Astrocyte of the spinal cord (primary cell): Measurements from ENCODE around the gene ATG7.

Experiments
- DNase-seq: peaks from one replicate; pipeline ENCODE4 v3.0.0; 2011; ENCODE audit warnings: low read depth, low spot score
- H3K4me3 ChIP-seq: 2 replicates; pipeline ENCODE4 v1.5.1; 2011; ENCODE audit warnings: low read depth, mild to moderate bottlenecking, low read length, moderate library complexity
- CTCF ChIP-seq: IDR thresholded peaks from 2 replicates; pipeline ENCODE4 v1.5.1; 2012; ENCODE audit warnings: low read depth, mild to moderate bottlenecking, low read length, inconsistent platforms
- in situ Hi-C: cut with HindIII; loops from 2 replicates; pipeline ENCODE4 v1.10.0; 2017; ENCODE audit warnings: low sequenced_read_pairs

The ATG7 gene

GRCh38 chr3:11581237-11582190 is 309.3 kb downstream of the ATG7 start:
- DNase-seq = no peak

GRCh38 chr3:11582191-11582968 is 310.2 kb downstream of the ATG7 start:
- H3K4me3 ChIP-seq = peak overlapping the region; percentile 12
- in situ Hi-C loops = no loop called here
- TF ChIP-seq CTCF = no peak
- DNase-seq = peak; percentile 94

More at GRCh38 chr3:11581237-11582190, 309.3 kb downstream of the ATG7 start:
- TF ChIP-seq CTCF = no peak
- in situ Hi-C loops = no loop called here
- H3K4me3 ChIP-seq = peak overlapping the region; percentile 12

- no peak overlapping the region for H3K4me3 ChIP-seq
- in situ Hi-C loops = no loop called here
- DNase-seq = no peak
- no peak for TF ChIP-seq CTCF
Observed at GRCh38 chr3:11583235-11583634, 311.0 kb downstream of the ATG7 start.

- no peak overlapping the region for H3K4me3 ChIP-seq
- TF ChIP-seq CTCF = no peak
- no peak for DNase-seq
- in situ Hi-C loops = no loop called here
Observed at GRCh38 chr3:11583638-11584046, 311.4 kb downstream of the ATG7 start.

- TF ChIP-seq CTCF = no peak
- H3K4me3 ChIP-seq = no peak overlapping the region
- in situ Hi-C loops = no loop called here
- DNase-seq = no peak
Observed at GRCh38 chr3:11584570-11584969, 312.4 kb downstream of the ATG7 start.

GRCh38 chr3:11587766-11588165 is 315.6 kb downstream of the ATG7 start:
- no peak for TF ChIP-seq CTCF
- in situ Hi-C loops = no loop called here
- no peak overlapping the region for H3K4me3 ChIP-seq
- DNase-seq = no peak
